Caco-2 (cell line): ENCODE results near the gene RAB5A. TPM values are rescaled to one million over a fixed set of nuclear protein-coding genes. Genes with fewer than 3 reads are reported as not detected.

Experiments
- BruUV-seq: library from RNA; stranded (reverse); fragments of 400-500 nt; replicated peaks from 2 replicates; lab custom pipeline; 2021; lab: Mats Ljungman, UMichigan
- CTCF ChIA-PET: fragments of 300-600 bp; sonication (Branson Sonifier 250); formaldehyde crosslinking; loops from one replicate; lab custom pipeline; 2022; ENCODE audit warnings: antibody characterized with exemption; lab: Charles Lee
- POLR2A ChIA-PET: fragments of 300-600 bp; sonication (Branson Sonifier 250); formaldehyde crosslinking; loops from one replicate; lab custom pipeline; 2022; ENCODE audit warnings: antibody characterized with exemption; lab: Charles Lee
- DNase-seq, 2 experiments: peaks; one replicate each; pipeline versions ENCODE4 v3.0.0 to v3.0.0-alpha.2; 2020 to 2022
- H3K27me3 ChIP-seq: replicated peaks from 2 replicates; pipeline ENCODE4 v1.6.0; 2011; ENCODE audit warnings: low read length; ENCODE audit not compliant: control insufficient read depth, insufficient read depth
- H3K36me3 ChIP-seq: 2 replicates; pipeline ENCODE4 v1.5.1; 2011; ENCODE audit warnings: low read length; ENCODE audit not compliant: control insufficient read depth, insufficient read depth
- H3K4me1 ChIP-seq: fragments of 250-450 bp; sonication (Bioruptor Pico); 2 replicates; pipeline ENCODE4 v1.5.1; 2020; ENCODE audit warnings: mild to moderate bottlenecking
- H3K4me3 ChIP-seq: 2 replicates; pipeline ENCODE4 v1.5.1; 2011; ENCODE audit warnings: low read depth, mild to moderate bottlenecking, control low read depth, low read length
- H3K9me3 ChIP-seq: fragments of 250-450 bp; sonication (Bioruptor Pico); 2 replicates; pipeline ENCODE4 v1.5.1; 2020; ENCODE audit warnings: mild to moderate bottlenecking, moderate library complexity
- H3K27ac Mint-ChIP-seq: one replicate; pipeline ENCODE4 v1.8.0; 2022; ENCODE audit warnings: mixed read lengths; ENCODE audit not compliant: unreplicated experiment
- H3K27me3 Mint-ChIP-seq: one replicate; pipeline ENCODE4 v1.8.0; 2022; ENCODE audit warnings: mixed read lengths; ENCODE audit not compliant: insufficient read depth, unreplicated experiment
- H3K36me3 Mint-ChIP-seq: one replicate; pipeline ENCODE4 v1.8.0; 2022; ENCODE audit warnings: mild to moderate bottlenecking, mixed read lengths; ENCODE audit not compliant: insufficient read depth, unreplicated experiment
- H3K4me1 Mint-ChIP-seq: one replicate; pipeline ENCODE4 v1.8.0; 2022; ENCODE audit warnings: low read depth, mixed read lengths; ENCODE audit not compliant: unreplicated experiment
- H3K4me3 Mint-ChIP-seq: one replicate; pipeline ENCODE4 v1.8.0; 2022; ENCODE audit warnings: mild to moderate bottlenecking, moderate library complexity, mixed read lengths; ENCODE audit not compliant: unreplicated experiment
- H3K9me3 Mint-ChIP-seq: one replicate; pipeline ENCODE4 v1.8.0; 2022; ENCODE audit warnings: mixed read lengths; ENCODE audit not compliant: unreplicated experiment
- intact Hi-C: fragments of 100-400 bp; cut with micrococcal nuclease; formaldehyde crosslinking; loops from one replicate; pipeline ENCODE4 v1.10.0; 2022; ENCODE audit not compliant: unreplicated experiment
- total RNA-seq: library from RNA; stranded (reverse); gene quantifications from 2 replicates; pipeline ENCODE4 v1.2.3, GENCODE V29; 2022
- TF ChIP-seq, protein P1 (sequence below), 2 experiments: fragments of 200-600 bp in 1 of 2; IDR thresholded peaks; 1 replicate in 1 of 2; 2 replicates in 1 of 2; pipeline versions ENCODE4 v1.5.1 to v1.8.0; 2011 to 2022; ENCODE audit warnings: antibody characterized with exemption in 1 of 2, control low read depth in 1 of 2, inconsistent platforms in 1 of 2, low read depth in 1 of 2, low read length in 1 of 2, mild to moderate bottlenecking in 1 of 2, moderate library complexity in 1 of 2; ENCODE audit not compliant: insufficient read depth in 1 of 2, severe bottlenecking in 1 of 2, unreplicated experiment in 1 of 2

The RAB5A gene
- total RNA-seq, 1 experiment from 2014 or later, result 69.5 TPM

DNA sequence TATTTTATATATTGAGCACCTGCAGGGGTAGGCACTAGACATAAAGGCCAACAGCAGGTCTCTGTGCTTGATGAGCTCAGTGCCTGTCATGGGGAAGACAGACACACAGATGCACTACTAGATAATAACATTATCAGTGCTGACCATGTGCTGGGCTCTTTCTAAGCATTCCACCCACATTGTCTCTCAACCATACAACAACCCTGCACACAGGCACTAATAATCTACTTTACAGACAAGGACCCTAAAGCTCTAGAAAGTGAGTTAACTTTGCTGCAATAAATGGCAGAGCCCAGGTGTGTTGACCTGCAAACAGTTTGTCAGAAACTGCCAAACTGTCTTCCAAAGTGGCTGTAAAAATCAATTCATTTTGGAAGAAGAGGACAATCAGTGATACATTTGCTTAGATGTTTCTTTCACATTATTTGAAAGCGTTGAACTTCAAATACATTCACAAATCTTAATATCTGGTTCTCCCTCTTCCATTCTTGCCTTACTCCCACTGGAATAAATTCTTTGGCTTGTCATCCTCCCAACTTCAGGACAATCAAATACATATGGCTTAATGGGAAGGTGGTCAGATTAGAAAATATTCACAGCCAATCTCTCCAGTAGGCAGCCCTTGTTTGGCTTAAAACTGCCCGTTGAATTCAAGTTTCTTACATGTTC, 76.2 kb downstream of the RAB5A start:
- Histone ChIP-seq H3K27me3 (no peaks in the 10 kb centered on the region), H3K4me3 (no peak overlapping the region), H3K4me1 (no peaks in the 10 kb centered on the region), H3K36me3 (no peaks in the 10 kb centered on the region), H3K9me3 (no peaks in the 10 kb centered on the region)
- POLR2A ChIA-PET, result no interaction called here
- H3K36me3 Mint-ChIP-seq, result no peaks in the 10 kb centered on the region
- no peak overlapping the region for H3K4me3 Mint-ChIP-seq
- H3K4me1 Mint-ChIP-seq, result no peaks in the 10 kb centered on the region
- no peaks in the 10 kb centered on the region for H3K9me3 Mint-ChIP-seq
- CTCF ChIA-PET, result no interaction called here
- H3K27ac Mint-ChIP-seq, result no peak overlapping the region
- intact Hi-C loops, result no loop called here
- DNase-seq, result no peak
- no TSS peak for BruUV-seq
- TF ChIP-seq, protein P1, sequence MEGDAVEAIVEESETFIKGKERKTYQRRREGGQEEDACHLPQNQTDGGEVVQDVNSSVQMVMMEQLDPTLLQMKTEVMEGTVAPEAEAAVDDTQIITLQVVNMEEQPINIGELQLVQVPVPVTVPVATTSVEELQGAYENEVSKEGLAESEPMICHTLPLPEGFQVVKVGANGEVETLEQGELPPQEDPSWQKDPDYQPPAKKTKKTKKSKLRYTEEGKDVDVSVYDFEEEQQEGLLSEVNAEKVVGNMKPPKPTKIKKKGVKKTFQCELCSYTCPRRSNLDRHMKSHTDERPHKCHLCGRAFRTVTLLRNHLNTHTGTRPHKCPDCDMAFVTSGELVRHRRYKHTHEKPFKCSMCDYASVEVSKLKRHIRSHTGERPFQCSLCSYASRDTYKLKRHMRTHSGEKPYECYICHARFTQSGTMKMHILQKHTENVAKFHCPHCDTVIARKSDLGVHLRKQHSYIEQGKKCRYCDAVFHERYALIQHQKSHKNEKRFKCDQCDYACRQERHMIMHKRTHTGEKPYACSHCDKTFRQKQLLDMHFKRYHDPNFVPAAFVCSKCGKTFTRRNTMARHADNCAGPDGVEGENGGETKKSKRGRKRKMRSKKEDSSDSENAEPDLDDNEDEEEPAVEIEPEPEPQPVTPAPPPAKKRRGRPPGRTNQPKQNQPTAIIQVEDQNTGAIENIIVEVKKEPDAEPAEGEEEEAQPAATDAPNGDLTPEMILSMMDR (IDR thresholded peaks at IDR 0.05; ENCODE audit: insufficient read depth in 1 of 2, low read depth in 1 of 2, low read length in 1 of 2, severe bottlenecking in 1 of 2, unreplicated experiment in 1 of 2), result no peak
- H3K27me3 Mint-ChIP-seq, result no peaks in the 10 kb centered on the region

DNA sequence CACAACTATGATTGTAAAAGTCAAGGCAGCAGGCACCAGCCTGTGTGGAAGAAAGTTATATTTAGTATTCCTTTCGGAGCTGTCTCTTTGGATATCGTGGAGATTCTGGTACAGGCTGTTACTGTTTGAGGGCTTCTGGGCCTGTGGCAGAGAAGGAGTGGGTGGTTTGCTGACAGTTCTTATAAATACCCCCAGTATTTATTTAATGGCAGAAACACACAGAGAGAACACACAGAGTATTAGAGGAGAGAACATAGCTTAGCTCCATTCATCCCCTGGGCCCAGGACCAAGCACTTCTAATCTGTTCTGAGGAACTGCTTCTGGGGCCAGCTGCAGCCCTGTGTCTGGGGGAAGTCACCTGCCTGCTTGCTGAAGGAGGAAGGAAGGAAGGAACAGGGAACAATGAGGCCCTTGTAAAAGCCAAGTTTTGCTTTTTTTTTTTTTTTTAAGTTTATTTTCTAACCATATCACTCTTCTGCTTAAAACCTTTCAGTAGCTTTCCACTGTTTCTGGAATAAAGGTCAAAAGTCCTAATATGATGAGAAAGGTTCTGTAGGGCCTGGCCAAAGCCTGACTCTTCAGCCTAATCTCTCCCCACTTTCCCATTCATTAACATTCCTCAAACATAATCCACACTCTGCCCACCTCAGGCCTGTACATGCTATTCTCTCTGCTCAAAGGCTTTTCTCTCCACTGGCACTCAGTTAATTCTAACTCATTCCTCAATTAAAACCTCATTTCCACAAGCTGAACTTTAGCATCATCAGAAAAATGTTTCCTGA, 76.9 kb downstream of the RAB5A start:
- Histone ChIP-seq H3K4me1 (no peaks in the 10 kb centered on the region), H3K36me3 (no peaks in the 10 kb centered on the region), H3K4me3 (no peak overlapping the region), H3K9me3 (no peaks in the 10 kb centered on the region), H3K27me3 (no peaks in the 10 kb centered on the region)
- TF ChIP-seq, protein P1 (IDR thresholded peaks at IDR 0.05; ENCODE audit: insufficient read depth in 1 of 2, low read depth in 1 of 2, low read length in 1 of 2, severe bottlenecking in 1 of 2, unreplicated experiment in 1 of 2), result no peak
- Mint-ChIP-seq H3K9me3 (no peaks in the 10 kb centered on the region), H3K27me3 (no peaks in the 10 kb centered on the region), H3K27ac (no peak overlapping the region), H3K4me3 (no peak overlapping the region), H3K36me3 (no peaks in the 10 kb centered on the region), H3K4me1 (no peaks in the 10 kb centered on the region)
- DNase-seq, result no peak
- intact Hi-C loops, result no loop called here
- no TSS peak for BruUV-seq
- ChIA-PET CTCF (no interaction called here), POLR2A (no interaction called here)

DNA sequence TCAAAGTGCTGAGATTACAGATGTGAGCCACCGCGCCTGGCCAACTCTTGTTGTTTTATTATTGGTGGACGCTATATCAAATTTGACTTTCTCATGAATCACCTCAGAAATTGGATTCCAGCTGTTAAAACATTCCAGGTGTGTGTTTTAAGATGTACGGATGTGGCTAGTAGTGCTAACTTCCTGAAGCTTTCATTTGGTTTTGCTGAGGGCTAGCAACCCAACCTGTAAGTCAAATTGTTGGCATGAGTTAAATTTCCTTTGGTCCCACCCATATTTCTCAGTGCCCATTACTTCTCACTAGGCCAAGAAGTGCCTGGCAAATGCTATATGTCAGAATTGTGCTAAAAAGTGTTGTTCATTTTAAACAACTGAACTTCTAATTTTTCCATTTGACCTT, 80.2 kb downstream of the RAB5A start:
- Histone ChIP-seq H3K4me1 (no peaks in the 10 kb centered on the region), H3K36me3 (no peaks in the 10 kb centered on the region), H3K9me3 (no peaks in the 10 kb centered on the region), H3K4me3 (no peak overlapping the region), H3K27me3 (no peaks in the 10 kb centered on the region)
- TF ChIP-seq, protein P1 (IDR thresholded peaks at IDR 0.05; ENCODE audit: insufficient read depth in 1 of 2, low read depth in 1 of 2, low read length in 1 of 2, severe bottlenecking in 1 of 2, unreplicated experiment in 1 of 2), result no peak
- H3K9me3 Mint-ChIP-seq, result no peaks in the 10 kb centered on the region
- CTCF ChIA-PET, result no interaction called here
- POLR2A ChIA-PET, result interaction anchor here (0.6 kb wide), 1 partner anchor 159 kb away, joined by 6 read pairs; no protein-coding TSS in a partner anchor
- no peaks in the 10 kb centered on the region for H3K4me1 Mint-ChIP-seq
- H3K4me3 Mint-ChIP-seq, result no peak overlapping the region
- H3K27me3 Mint-ChIP-seq, result no peaks in the 10 kb centered on the region
- BruUV-seq, result no TSS peak
- DNase-seq, result no peak
- intact Hi-C loops, result no loop called here
- H3K36me3 Mint-ChIP-seq, result no peaks in the 10 kb centered on the region
- no peak overlapping the region for H3K27ac Mint-ChIP-seq
